ENCODE measurements around the gene ITGB2.

Gene ITGB2

DNA sequence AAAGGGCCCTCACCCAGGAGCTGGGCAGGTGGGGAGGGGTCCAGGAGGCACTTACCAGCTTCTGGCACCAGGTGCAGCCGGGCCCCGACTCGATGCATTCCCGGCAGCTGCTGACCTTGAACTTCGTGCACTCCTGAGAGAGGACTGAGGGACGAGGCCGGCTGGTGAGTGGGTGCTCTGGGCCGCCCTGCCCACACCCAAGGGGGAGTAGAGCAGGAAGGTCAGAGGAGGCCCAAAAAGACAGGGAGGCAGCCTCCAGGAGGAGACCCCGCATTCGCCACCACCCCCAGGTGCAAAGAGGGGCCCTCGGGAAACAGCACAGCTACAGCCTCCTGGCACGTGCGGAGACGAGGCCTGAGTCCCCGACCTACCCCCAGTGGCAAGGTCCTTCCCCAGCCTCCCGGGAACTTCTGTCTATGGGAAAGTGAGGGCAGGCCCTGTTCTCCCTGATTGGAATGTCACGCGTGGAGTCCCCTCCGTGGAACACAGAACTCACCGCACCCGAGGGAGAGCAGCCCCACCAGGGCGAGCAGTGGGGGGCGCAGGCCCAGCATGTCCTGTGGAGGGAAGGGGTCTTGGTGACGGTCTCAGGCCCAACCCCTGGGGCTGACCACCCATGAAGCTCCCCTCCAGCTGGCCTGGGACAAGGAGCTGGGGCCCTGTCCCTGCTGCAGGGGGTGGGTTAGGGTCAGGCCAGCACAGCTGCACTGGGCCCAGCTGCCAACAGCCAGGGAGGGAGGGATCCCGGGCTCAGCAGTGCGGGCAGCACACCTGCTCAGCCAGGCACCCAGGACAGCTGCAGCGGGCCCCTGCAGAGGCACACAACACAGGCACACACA is 10.3 kb downstream of the ITGB2 start:
- TF ChIP-seq, protein P1, sequence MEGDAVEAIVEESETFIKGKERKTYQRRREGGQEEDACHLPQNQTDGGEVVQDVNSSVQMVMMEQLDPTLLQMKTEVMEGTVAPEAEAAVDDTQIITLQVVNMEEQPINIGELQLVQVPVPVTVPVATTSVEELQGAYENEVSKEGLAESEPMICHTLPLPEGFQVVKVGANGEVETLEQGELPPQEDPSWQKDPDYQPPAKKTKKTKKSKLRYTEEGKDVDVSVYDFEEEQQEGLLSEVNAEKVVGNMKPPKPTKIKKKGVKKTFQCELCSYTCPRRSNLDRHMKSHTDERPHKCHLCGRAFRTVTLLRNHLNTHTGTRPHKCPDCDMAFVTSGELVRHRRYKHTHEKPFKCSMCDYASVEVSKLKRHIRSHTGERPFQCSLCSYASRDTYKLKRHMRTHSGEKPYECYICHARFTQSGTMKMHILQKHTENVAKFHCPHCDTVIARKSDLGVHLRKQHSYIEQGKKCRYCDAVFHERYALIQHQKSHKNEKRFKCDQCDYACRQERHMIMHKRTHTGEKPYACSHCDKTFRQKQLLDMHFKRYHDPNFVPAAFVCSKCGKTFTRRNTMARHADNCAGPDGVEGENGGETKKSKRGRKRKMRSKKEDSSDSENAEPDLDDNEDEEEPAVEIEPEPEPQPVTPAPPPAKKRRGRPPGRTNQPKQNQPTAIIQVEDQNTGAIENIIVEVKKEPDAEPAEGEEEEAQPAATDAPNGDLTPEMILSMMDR (conservative IDR thresholded peaks at IDR 0.05; ENCODE audit: low read depth, low read length) = no peak
- H3K4me3 ChIP-seq (ENCODE audit: low read length) = no peak overlapping the region
- DNase-seq (ENCODE audit: low read depth) = no peak

DNA sequence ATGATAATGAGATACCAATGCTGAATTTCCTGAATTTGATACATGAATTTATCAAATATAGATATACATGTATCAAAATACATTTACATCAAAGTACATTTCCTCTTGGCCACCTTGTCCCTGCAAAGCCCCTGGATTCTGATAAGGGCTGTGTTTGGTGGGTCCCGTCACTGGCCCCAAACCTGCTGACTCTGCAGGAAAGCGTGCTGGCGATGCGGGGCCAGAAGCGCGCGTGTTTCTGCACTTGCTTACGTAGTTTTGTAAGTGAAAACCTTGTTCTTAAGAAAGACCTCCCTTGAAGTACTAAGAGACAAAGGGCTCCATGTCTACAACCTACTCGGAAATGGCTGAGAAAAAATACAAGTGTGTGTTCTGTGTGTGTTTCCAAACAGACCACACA is 11.0 kb downstream of the ITGB2 start:
- no peak for DNase-seq (ENCODE audit: low read depth)
- no peak overlapping the region for H3K4me3 ChIP-seq (ENCODE audit: low read length)
- TF ChIP-seq, protein P1 (conservative IDR thresholded peaks at IDR 0.05; ENCODE audit: low read depth, low read length) = no peak

DNA sequence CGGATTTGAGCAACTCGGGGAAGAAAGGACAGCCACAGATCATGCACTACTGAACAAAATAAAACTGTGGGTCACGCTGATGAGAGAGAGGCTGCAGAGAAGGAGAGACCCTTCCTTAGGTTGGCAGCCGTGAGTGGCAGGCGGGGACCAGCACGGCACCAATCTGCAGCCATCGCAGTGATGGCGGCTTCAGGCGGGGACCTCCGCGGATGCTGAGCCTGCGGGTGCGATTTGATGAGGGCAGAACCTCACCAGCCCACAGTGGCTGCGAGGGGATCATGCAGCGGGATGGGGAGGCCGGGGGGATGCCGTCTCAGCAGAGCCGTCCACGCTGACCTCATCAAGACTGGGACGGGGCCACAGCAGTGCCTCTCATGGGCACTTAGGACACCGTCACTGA is 11.8 kb downstream of the ITGB2 start:
- no peak overlapping the region for H3K4me3 ChIP-seq (ENCODE audit: low read length)
- DNase-seq (ENCODE audit: low read depth) = no peak
- TF ChIP-seq, protein P1 (conservative IDR thresholded peaks at IDR 0.05; ENCODE audit: low read depth, low read length) = no peak

DNA sequence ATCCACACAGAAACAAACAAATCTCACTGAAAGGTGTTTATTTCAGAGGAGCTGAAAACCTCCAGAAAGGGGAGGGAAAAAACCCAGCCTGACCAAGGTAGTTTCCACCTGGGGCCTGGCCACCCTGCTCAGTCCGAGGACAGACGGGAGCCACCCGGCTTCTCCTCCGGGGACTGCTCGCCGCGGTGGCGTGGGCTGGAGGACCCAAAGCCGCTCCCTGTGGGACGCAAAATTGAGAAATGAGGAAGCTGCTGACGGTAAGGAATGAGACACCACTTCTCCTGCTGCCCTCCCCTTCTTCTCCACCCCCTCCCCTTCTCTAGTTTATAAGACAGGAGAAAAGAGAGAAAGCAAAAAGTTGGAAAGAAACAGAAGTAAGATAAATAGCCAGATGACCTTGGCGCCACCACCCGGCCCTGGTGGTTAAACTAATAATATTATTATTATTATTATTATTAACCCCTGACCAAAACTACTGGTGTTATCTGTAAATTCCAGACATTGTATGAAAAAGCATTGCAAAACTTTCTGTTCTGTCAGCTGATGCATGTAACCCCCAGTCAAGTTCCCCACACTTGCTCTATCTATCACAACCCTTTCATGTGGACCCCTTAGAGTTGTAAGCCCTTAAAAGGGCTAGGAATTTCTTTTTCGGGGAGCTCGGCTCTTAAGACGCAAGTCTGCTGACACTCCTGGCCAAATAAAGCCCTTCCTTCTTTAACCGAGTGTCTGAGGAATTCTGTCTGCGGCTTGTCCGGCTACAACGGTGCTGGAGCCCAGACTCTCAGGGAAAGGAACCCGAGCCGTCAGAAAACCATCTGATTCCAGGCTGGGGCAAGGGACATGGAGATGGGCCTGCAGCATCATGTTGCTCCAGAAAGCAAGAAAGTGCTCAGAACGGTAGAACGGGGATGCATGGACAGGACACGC is 12.5 kb downstream of the ITGB2 start:
- DNase-seq (ENCODE audit: low read depth) = no peak
- TF ChIP-seq, protein P1 (conservative IDR thresholded peaks at IDR 0.05; ENCODE audit: low read depth, low read length) = no peak
- H3K4me3 ChIP-seq (ENCODE audit: low read length) = no peak overlapping the region

DNA sequence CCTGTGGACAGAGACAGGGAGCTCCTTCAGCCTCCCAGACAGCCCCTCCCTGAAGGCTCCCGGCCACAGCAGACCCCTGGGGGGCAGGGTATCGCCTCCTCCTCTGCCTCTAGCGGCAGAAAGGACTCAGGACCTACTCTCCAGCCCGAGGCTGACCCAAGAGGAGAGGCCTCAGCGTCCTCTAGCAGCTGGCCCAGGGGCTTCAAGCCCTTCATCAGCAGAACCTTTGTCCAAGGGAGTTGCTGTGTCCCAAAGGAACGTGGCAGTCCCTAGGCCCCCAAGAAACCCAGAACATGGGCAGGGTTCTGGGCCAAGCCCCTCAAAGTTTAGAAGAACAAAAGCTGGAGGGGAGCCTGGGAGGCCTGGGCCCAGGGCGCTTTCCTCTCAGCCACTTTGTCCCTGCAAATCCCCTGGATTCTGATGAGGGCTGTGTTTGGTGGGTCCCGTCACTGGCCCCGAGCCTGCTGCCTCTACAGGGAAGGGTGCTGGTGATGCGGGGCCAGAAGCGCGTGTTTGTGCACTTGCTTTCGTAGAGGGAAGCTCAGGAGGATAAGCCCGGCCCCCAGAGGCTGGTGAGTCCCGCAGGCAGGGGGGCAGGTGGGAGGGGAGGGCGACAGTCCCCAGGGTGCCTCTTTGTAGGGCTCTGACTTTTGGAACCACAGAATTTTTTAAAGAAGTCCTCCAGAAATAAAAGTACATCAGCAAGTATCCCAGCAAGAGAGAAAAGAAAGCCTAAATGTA is 13.3 kb downstream of the ITGB2 start:
- TF ChIP-seq, protein P1 (conservative IDR thresholded peaks at IDR 0.05; ENCODE audit: low read depth, low read length) = no peak
- H3K4me3 ChIP-seq (ENCODE audit: low read length) = no peak overlapping the region
- no peak for DNase-seq (ENCODE audit: low read depth)

DNA sequence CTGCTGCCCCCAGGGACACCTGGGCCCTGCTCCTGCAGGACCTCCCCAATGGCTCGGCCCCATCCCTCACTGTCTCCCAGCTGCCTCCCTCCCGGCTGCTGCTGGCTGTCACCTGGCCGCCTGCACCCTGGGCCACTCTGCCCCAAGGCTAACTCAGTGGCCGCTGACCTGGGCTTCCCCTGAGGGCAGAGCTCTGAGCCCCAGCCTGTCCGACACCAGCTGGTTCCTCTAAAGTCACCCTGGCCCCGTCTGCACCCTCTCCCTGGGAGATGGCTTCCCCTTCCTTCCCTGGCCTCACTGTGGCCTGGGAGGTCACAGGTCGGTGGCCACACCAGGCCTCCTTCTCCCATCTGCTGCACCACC is 15.0 kb downstream of the ITGB2 start:
- TF ChIP-seq, protein P1 (conservative IDR thresholded peaks at IDR 0.05; ENCODE audit: low read depth, low read length) = no peak
- no peak overlapping the region for H3K4me3 ChIP-seq (ENCODE audit: low read length)
- DNase-seq (ENCODE audit: low read depth) = no peak
